Thoracic aorta (tissue), 2 donors: ENCODE data around the gene MYLIP. TPM values are rescaled to one million over a fixed set of nuclear protein-coding genes. Genes with fewer than 3 reads are reported as not detected.

ENCODE experiments used
- ATAC-seq: fragments of 150-250 bp; one replicate; pipeline ENCODE4 v1.8.0; 2017; ENCODE audit warnings: low read depth; ENCODE audit not compliant: insufficient number of reproducible peaks, low FRiP score
- DNase-seq: peaks from one replicate; pipeline ENCODE4 v3.0.0-alpha.2; 2020; ENCODE audit warnings: low spot score
- H3K27ac ChIP-seq, 2 donors: fragments of 200-600 bp; sonication (generic); 1 replicate in 1 of 2; 2 replicates in 1 of 2; pipeline ENCODE4 v1.5.1; 2016; ENCODE audit warnings: mild to moderate bottlenecking in 2 of 2, moderate library complexity in 2 of 2
- H3K27me3 ChIP-seq: fragments of 200-600 bp; sonication (generic); replicated peaks from 2 replicates; pipeline ENCODE4 v1.6.0; 2016; ENCODE audit warnings: mild to moderate bottlenecking; ENCODE audit not compliant: insufficient read depth
- H3K36me3 ChIP-seq: fragments of 200-600 bp; sonication (generic); one replicate; pipeline ENCODE4 v1.5.1; 2016
- H3K4me1 ChIP-seq, 2 donors: fragments of 200-600 bp; sonication (generic); 1 replicate in 1 of 2; 2 replicates in 1 of 2; pipeline versions ENCODE4 v1.5.1 to v1.6.0; 2016; ENCODE audit warnings: low read depth in 2 of 2, mild to moderate bottlenecking in 1 of 2; ENCODE audit not compliant: control insufficient read depth in 1 of 2
- H3K4me3 ChIP-seq: fragments of 200-600 bp; sonication (generic); 2 replicates; pipeline ENCODE4 v1.5.1; 2016; ENCODE audit warnings: mild to moderate bottlenecking
- H3K9me3 ChIP-seq: fragments of 200-600 bp; sonication (generic); 2 replicates; pipeline ENCODE4 v1.5.1; 2016
- total RNA-seq, 2 donors: library from RNA; depleted of rRNA; stranded (reverse); fragments of >200 nt; gene quantifications; one replicate each; pipeline versions ENCODE4 v1.1.0 to v1.2.3, GENCODE V29; 2016
- TF ChIP-seq, protein P1 (sequence below): fragments of 200-600 bp; sonication (generic); IDR thresholded peaks from one replicate; pipeline ENCODE4 v1.5.1; 2019; ENCODE audit warnings: antibody characterized with exemption

The MYLIP gene
- total RNA-seq, 2 donors from 2014 or later: 90.4 to 97.2 TPM

DNA sequence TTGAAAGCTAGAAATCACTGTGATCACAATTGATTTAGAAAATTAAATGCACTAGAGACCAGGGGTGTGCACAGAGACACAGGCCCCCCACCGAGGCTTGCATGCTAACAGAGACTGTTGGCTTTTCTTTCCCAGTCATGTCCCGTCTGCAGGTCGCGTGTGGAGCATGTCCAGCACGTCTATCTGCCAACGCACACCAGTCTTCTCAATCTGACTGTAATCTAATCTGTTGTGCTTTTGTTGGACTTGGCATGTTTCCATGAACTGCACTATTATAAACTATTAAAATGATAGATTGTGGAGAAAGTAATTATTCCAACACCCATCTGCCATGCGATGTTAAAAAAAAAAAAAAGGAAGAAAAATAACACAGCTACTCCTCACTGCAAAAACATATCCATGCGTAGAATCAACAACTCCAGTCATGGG, 17.7 kb downstream of the MYLIP start:
- TF ChIP-seq, protein P1, sequence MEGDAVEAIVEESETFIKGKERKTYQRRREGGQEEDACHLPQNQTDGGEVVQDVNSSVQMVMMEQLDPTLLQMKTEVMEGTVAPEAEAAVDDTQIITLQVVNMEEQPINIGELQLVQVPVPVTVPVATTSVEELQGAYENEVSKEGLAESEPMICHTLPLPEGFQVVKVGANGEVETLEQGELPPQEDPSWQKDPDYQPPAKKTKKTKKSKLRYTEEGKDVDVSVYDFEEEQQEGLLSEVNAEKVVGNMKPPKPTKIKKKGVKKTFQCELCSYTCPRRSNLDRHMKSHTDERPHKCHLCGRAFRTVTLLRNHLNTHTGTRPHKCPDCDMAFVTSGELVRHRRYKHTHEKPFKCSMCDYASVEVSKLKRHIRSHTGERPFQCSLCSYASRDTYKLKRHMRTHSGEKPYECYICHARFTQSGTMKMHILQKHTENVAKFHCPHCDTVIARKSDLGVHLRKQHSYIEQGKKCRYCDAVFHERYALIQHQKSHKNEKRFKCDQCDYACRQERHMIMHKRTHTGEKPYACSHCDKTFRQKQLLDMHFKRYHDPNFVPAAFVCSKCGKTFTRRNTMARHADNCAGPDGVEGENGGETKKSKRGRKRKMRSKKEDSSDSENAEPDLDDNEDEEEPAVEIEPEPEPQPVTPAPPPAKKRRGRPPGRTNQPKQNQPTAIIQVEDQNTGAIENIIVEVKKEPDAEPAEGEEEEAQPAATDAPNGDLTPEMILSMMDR: no peak
- peaks cover 57% of the 10 kb centered on the region for H3K36me3 ChIP-seq
- no peak overlapping the region for H3K27ac ChIP-seq
- DNase-seq (no peak), ATAC-seq (no peak)
- H3K27me3 ChIP-seq: no peaks in the 10 kb centered on the region
- no peak overlapping the region for H3K4me3 ChIP-seq
- H3K4me1 ChIP-seq: peaks cover 10 to 44% of the 10 kb centered on the region in 2 donors
- H3K9me3 ChIP-seq: no peaks in the 10 kb centered on the region

DNA sequence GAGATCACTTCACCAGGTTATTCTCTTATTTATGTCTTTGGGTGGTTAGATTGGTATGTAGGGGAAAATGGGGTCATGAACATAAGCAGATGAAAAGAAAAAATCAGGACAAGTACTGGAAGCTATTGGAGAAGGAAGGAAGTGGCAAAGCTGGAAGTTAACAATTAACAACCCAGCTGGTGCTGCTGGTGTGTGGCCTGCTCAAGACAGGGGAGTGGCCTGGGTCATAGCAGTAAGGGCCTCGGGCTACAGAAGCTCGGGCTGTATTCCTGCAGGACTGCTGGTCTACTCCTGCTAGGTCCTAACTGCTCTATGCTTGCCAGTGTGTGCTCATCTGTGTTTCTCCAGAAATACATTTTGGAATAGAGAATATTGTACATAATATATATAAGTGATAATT, 19.6 kb downstream of the MYLIP start:
- Histone ChIP-seq H3K9me3 (no peaks in the 10 kb centered on the region), H3K36me3 (peaks cover 43% of the 10 kb centered on the region), H3K27ac (no peak overlapping the region), H3K27me3 (no peaks in the 10 kb centered on the region), H3K4me3 (no peak overlapping the region), H3K4me1 (peaks cover 10 to 40% of the 10 kb centered on the region in 2 donors)
- no peak for ATAC-seq
- DNase-seq: no peak
- TF ChIP-seq, protein P1: no peak

DNA sequence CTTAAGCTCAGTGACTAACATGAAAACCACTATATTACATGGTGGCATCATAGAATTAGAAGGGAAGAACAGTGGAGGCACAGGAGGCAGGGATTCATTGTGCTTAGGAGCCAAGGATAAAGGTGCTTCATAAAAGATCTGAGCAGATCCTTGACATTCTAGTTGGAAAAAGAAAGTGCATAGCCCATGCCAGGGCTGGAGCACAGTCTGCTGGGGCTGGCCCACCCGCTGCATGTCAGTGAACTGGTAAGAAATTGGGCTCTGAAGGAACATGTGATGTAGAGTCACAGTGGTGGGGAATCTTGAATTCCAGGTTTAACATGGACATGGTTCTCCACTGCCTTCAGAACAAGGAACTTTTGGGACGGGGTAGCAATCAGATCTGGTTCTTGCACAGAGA, 20.4 kb downstream of the MYLIP start:
- H3K27me3 ChIP-seq: no peaks in the 10 kb centered on the region
- ATAC-seq (no peak), DNase-seq (no peak)
- no peaks in the 10 kb centered on the region for H3K9me3 ChIP-seq
- TF ChIP-seq, protein P1: no peak
- no peak overlapping the region for H3K27ac ChIP-seq
- peaks cover 10 to 40% of the 10 kb centered on the region in 2 donors for H3K4me1 ChIP-seq
- H3K36me3 ChIP-seq: peaks cover 35% of the 10 kb centered on the region
- H3K4me3 ChIP-seq: no peak overlapping the region

- TF ChIP-seq, protein P1: no peak
- no peak for DNase-seq
- H3K4me3 ChIP-seq: no peak overlapping the region
- H3K36me3 ChIP-seq: peaks cover 27% of the 10 kb centered on the region
- no peak overlapping the region for H3K27ac ChIP-seq
- H3K4me1 ChIP-seq: peaks cover 14 to 41% of the 10 kb centered on the region in 2 donors
- no peaks in the 10 kb centered on the region for H3K27me3 ChIP-seq
- no peaks in the 10 kb centered on the region for H3K9me3 ChIP-seq
- no peak for ATAC-seq
These were observed 21.2 kb downstream of the MYLIP start for GRCh38 chr6:16150098-16150497.

- Histone ChIP-seq H3K9me3 (no peaks in the 10 kb centered on the region), H3K4me1 (peaks cover 5 to 19% of the 10 kb centered on the region in 2 donors), H3K36me3 (peaks cover 8% of the 10 kb centered on the region), H3K4me3 (no peak overlapping the region), H3K27me3 (no peaks in the 10 kb centered on the region), H3K27ac (no peak overlapping the region)
- TF ChIP-seq, protein P1: no peak
- no peak for ATAC-seq
- no peak for DNase-seq
These were observed 24.4 kb downstream of the MYLIP start for GRCh38 chr6:16153211-16153820.
